ENCODE data around the gene LRRC27.

DNA sequence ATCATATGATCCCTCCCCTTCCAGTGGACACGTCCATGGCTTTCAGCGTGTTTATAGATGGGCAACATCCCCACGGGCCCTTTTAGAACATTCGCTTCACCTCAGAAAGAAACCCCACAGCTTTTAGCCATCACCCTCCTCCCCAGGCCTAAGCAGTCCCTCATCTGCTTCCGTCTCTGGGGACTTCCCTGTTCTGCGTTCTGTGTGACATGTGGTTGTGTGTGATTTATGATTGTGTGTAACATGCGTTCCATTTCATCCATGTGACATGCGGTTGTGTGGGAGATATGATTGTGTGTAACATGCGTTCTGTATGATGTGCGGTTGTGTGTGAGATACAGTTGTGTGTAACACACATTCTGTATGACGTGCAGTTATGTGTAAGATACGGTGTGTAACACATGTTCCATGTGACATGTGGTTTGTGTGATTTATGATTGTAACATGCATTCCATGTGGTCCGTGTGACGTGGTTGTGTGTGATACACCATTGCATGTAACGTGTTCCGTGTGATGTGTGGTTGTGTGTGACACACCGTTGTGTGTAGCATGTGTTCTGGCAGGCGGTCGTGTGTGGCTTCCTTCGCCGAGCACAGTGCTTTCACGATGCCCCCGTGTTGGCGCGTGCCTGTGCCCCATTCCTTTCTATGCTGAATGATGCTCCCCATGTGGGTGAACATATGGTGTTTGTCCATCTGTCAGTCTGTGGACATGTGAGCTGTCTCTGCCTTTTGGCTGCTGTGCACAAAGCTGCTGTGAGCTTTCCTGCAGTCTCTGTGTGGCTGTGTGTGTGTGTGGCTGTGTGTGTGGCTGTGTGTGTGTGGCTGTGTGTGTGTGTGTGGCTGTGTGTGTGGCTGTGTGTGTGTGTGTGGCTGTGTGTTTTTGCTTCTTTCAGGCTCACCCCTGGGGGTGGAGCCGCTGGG is 91.2 kb downstream of the LRRC27 start:
- no peak for TF ChIP-seq POLR2A (IDR thresholded peaks at IDR 0.05; ENCODE audit: borderline replicate concordance, extremely low read depth, insufficient read depth, insufficient read length)
- TF ChIP-seq CTCF (IDR thresholded peaks at IDR 0.05 in 2 of 3, conservative IDR thresholded peaks at IDR 0.05 in 1 of 3; ENCODE audit: borderline replicate concordance in 1 of 3, insufficient read depth in 1 of 3, low read depth in 2 of 3, low read length in 2 of 3), result no peak
- TF ChIP-seq CEBPB (IDR thresholded peaks at IDR 0.05; ENCODE audit: low read depth), result no peak
- no peak for TF ChIP-seq ZFX (IDR thresholded peaks at IDR 0.05)
- no peak for TF ChIP-seq EZH2 (IDR thresholded peaks at IDR 0.05)
